KBM-7 (cell line): ENCODE data around the gene CABLES2.

Experiments used
- DNase-seq: peaks from one replicate; pipeline ENCODE4 v3.0.0-alpha.2; 2015
- in situ Hi-C: fragments of 300-500 bp; cut with MboI; formaldehyde crosslinking; loops from 2 replicates; pipeline ENCODE4 v1.14.3; 2020; ENCODE audit warnings: low sequenced_read_pairs, low pct_unique_long_range_greater_than_20kb, mixed read lengths

Gene CABLES2

GRCh38 chr20:62344092-62344491, 63.0 kb downstream of the CABLES2 start:
- no peak for DNase-seq
- in situ Hi-C loops = no loop called here

- no peak for DNase-seq
- in situ Hi-C loops = no loop called here
Observed at GRCh38 chr20:62342910-62343309, 64.2 kb downstream of the CABLES2 start.

GRCh38 chr20:62339647-62340062, 67.4 kb downstream of the CABLES2 start:
- in situ Hi-C loops = no loop called here
- DNase-seq = no peak
